ENCODE data around the gene TRAFD1. TPM values are rescaled to one million over a fixed set of nuclear protein-coding genes. Genes with fewer than 3 reads are reported as not detected.

TRAFD1 gene
- total RNA-seq, 1 donor from 2014 or later: 35.4 TPM

GRCh38 chr12:112130441-112130998 is 5.2 kb downstream of the TRAFD1 start:
- Histone ChIP-seq H4K20me1 (ENCODE audit: low read depth) (peaks cover 18% of the 10 kb centered on the region), H3K4me3 (no peak overlapping the region), H3K27me3 (no peaks in the 10 kb centered on the region), H3K36me3 (no peaks in the 10 kb centered on the region), H3K9me3 (ENCODE audit: low read depth) (no peaks in the 10 kb centered on the region), H2AFZ (replicated peaks) (no peak overlapping the region), H3K4me2 (no peak overlapping the region), H3K4me1 (no peaks in the 10 kb centered on the region), H3F3A (ENCODE audit: low read depth) (peaks cover 6% of the 10 kb centered on the region), H3K27ac (no peak overlapping the region), H3K79me2 (ENCODE audit: low read depth) (peaks cover 43% of the 10 kb centered on the region), H3K9ac (no peak overlapping the region)
- peaks cover 4% of the 10 kb centered on the region for H3K27me3 Mint-ChIP-seq (ENCODE audit: insufficient read depth, low read depth)
- H3K4me3 Mint-ChIP-seq: no peak overlapping the region
- TF ChIP-seq EZH2 (IDR thresholded peaks at IDR 0.05) (no peak), EZH2phosphoT487 (IDR thresholded peaks at IDR 0.05) (no peak), CTCF (IDR thresholded peaks at IDR 0.05) (no peak)
- H3K27ac Mint-ChIP-seq: no peak overlapping the region
- H3K9me3 Mint-ChIP-seq: no peaks in the 10 kb centered on the region
- peaks cover 2% of the 10 kb centered on the region for H3K36me3 Mint-ChIP-seq
- peaks cover 13% of the 10 kb centered on the region for H3K4me1 Mint-ChIP-seq
- no peak for DNase-seq (ENCODE audit: low spot score)

GRCh38 chr12:112131686-112132085 is 6.3 kb downstream of the TRAFD1 start:
- Mint-ChIP-seq H3K9me3 (no peaks in the 10 kb centered on the region), H3K27me3 (ENCODE audit: insufficient read depth, low read depth) (peaks cover 4% of the 10 kb centered on the region), H3K36me3 (peaks cover 2% of the 10 kb centered on the region), H3K4me1 (peaks cover 8% of the 10 kb centered on the region), H3K27ac (no peak overlapping the region), H3K4me3 (no peak overlapping the region)
- no peak overlapping the region for H3K9ac ChIP-seq
- H3F3A ChIP-seq (ENCODE audit: low read depth): no peaks in the 10 kb centered on the region
- TF ChIP-seq EZH2 (IDR thresholded peaks at IDR 0.05) (no peak), CTCF (IDR thresholded peaks at IDR 0.05) (no peak), EZH2phosphoT487 (IDR thresholded peaks at IDR 0.05) (no peak)
- no peaks in the 10 kb centered on the region for H3K4me1 ChIP-seq
- no peak overlapping the region for H3K4me3 ChIP-seq
- H3K27me3 ChIP-seq: no peaks in the 10 kb centered on the region
- no peak overlapping the region for H3K4me2 ChIP-seq
- H3K9me3 ChIP-seq (ENCODE audit: low read depth): no peaks in the 10 kb centered on the region
- DNase-seq (ENCODE audit: low spot score): no peak
- peaks cover 34% of the 10 kb centered on the region for H3K79me2 ChIP-seq (ENCODE audit: low read depth)
- peaks cover 8% of the 10 kb centered on the region for H4K20me1 ChIP-seq (ENCODE audit: low read depth)
- H3K36me3 ChIP-seq: no peaks in the 10 kb centered on the region
- H3K27ac ChIP-seq: no peak overlapping the region
- H2AFZ ChIP-seq (replicated peaks): no peak overlapping the region

DNA sequence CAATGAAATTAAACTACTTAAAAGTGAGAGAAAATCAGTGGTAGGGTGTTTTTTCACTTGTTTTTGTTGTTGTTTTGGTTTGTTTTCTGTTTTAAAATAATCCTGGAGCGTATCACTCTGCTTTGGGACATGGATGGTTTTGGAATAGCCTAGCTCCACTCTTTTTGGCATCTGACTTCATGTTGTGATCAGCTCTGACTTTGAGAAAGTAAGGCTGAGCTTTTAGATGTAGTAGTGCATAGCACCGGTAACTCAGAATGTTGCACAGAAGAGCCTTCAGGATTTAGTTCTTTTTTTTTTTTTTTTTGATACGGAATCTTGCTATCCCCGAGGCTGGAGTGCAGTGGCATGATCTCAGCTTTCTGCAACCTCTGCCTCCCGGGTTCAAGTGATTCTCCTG is 8.1 kb downstream of the TRAFD1 start:
- H2AFZ ChIP-seq (replicated peaks): no peak overlapping the region
- Mint-ChIP-seq H3K36me3 (peaks cover 2% of the 10 kb centered on the region), H3K27ac (no peak overlapping the region), H3K4me1 (peaks cover 2% of the 10 kb centered on the region), H3K4me3 (no peak overlapping the region), H3K27me3 (ENCODE audit: insufficient read depth, low read depth) (peaks cover 2% of the 10 kb centered on the region), H3K9me3 (no peaks in the 10 kb centered on the region)
- H3K36me3 ChIP-seq: no peaks in the 10 kb centered on the region
- no peak for DNase-seq (ENCODE audit: low spot score)
- H3K4me2 ChIP-seq: no peak overlapping the region
- no peaks in the 10 kb centered on the region for H3F3A ChIP-seq (ENCODE audit: low read depth)
- H3K79me2 ChIP-seq (ENCODE audit: low read depth): peaks cover 16% of the 10 kb centered on the region
- no peak overlapping the region for H3K27ac ChIP-seq
- TF ChIP-seq CTCF (IDR thresholded peaks at IDR 0.05) (no peak), EZH2 (IDR thresholded peaks at IDR 0.05) (no peak), EZH2phosphoT487 (IDR thresholded peaks at IDR 0.05) (no peak)
- H3K27me3 ChIP-seq: no peaks in the 10 kb centered on the region
- H3K9me3 ChIP-seq (ENCODE audit: low read depth): no peaks in the 10 kb centered on the region
- no peaks in the 10 kb centered on the region for H3K4me1 ChIP-seq
- H3K4me3 ChIP-seq: no peak overlapping the region
- no peak overlapping the region for H3K9ac ChIP-seq
- no peaks in the 10 kb centered on the region for H4K20me1 ChIP-seq (ENCODE audit: low read depth)
